Liver (tissue), 9 donors: ENCODE measurements around the gene HCN2. TPM values are rescaled to one million over a fixed set of nuclear protein-coding genes. Genes with fewer than 3 reads are reported as not detected.
A peak's percentile ranks its signal among the peaks of the same experiment; 100 is the strongest.

ENCODE experiments used
- DNase-seq: peaks from one replicate; pipeline ENCODE4 v3.0.0-alpha.2; 2017; ENCODE audit warnings: low spot score
- H3K27ac ChIP-seq, 2 donors: one replicate each; pipeline ENCODE4 v1.7.0; 2013; ENCODE audit warnings: inconsistent platforms in 2 of 2, low read length in 2 of 2, control low read depth in 1 of 2, low read depth in 1 of 2, mild to moderate bottlenecking in 1 of 2
- H3K27me3 ChIP-seq, 4 donors: one replicate each; pipeline versions ENCODE4 v1.6.1 to v1.7.0; 2013; ENCODE audit warnings: low read length in 3 of 4, inconsistent platforms in 1 of 4, mild to moderate bottlenecking in 1 of 4, moderate library complexity in 1 of 4; ENCODE audit not compliant: control insufficient read depth in 4 of 4, insufficient read depth in 4 of 4
- H3K36me3 ChIP-seq, 4 donors: one replicate each; pipeline versions ENCODE4 v1.6.1 to v1.7.0; 2013; ENCODE audit warnings: low read length in 3 of 4, mild to moderate bottlenecking in 3 of 4, low read depth in 1 of 4, moderate library complexity in 1 of 4; ENCODE audit not compliant: control insufficient read depth in 4 of 4, insufficient read depth in 3 of 4
- H3K4me1 ChIP-seq, 4 donors: one replicate each; pipeline versions ENCODE4 v1.6.1 to v1.7.0; 2013; ENCODE audit warnings: low read length in 3 of 4, mild to moderate bottlenecking in 3 of 4, moderate library complexity in 1 of 4; ENCODE audit not compliant: control insufficient read depth in 4 of 4, insufficient read depth in 4 of 4
- H3K4me3 ChIP-seq, 3 donors: one replicate each; pipeline versions ENCODE4 v1.6.1 to v1.7.0; 2013; ENCODE audit warnings: low read length in 3 of 3, control low read depth in 1 of 3, low read depth in 1 of 3, mild to moderate bottlenecking in 1 of 3
- H3K9ac ChIP-seq, 2 donors: one replicate each; pipeline ENCODE4 v1.7.0; 2013; ENCODE audit warnings: low read length in 2 of 2, mild to moderate bottlenecking in 2 of 2, moderate library complexity in 2 of 2, control low read depth in 1 of 2, low read depth in 1 of 2
- H3K9me3 ChIP-seq, 4 donors: one replicate each; pipeline versions ENCODE4 v1.6.1 to v1.7.0; 2013; ENCODE audit warnings: low read length in 3 of 4; ENCODE audit not compliant: control insufficient read depth in 4 of 4
- CTCF ChIP-seq: fragments of 150-350 bp; IDR thresholded peaks from 2 replicates; pipeline ENCODE4 v1.5.1; 2017; ENCODE audit warnings: improper control_type of control experiment, low read depth, low read length; ENCODE audit not compliant: missing input control
- EGR1 ChIP-seq, 2 donors: IDR thresholded peaks; 2 replicates each; pipeline ENCODE4 v1.6.1; 2016 to 2018; ENCODE audit warnings: antibody characterized with exemption in 2 of 2, low read depth in 2 of 2
- FOXA1 ChIP-seq: IDR thresholded peaks from 2 replicates; pipeline ENCODE4 v1.6.1; 2016; ENCODE audit warnings: antibody characterized with exemption
- FOXA2 ChIP-seq: IDR thresholded peaks from 2 replicates; pipeline ENCODE4 v1.6.1; 2016; ENCODE audit warnings: antibody characterized with exemption
- GABPA ChIP-seq, 2 donors: IDR thresholded peaks in 1 of 2; conservative IDR thresholded peaks in 1 of 2; 2 replicates each; pipeline ENCODE4 v1.6.1; 2016; ENCODE audit warnings: antibody characterized with exemption in 2 of 2, mild to moderate bottlenecking in 1 of 2, moderate library complexity in 1 of 2
- HNF4A ChIP-seq, 2 donors: conservative IDR thresholded peaks; 2 replicates each; pipeline ENCODE4 v1.6.1; 2016; ENCODE audit warnings: antibody characterized with exemption in 2 of 2, mild to moderate bottlenecking in 2 of 2
- HNF4G ChIP-seq: IDR thresholded peaks from 2 replicates; pipeline ENCODE4 v1.6.1; 2016; ENCODE audit warnings: antibody characterized with exemption
- JUND ChIP-seq, 2 donors: IDR thresholded peaks; 2 replicates each; pipeline ENCODE4 v1.6.1; 2016; ENCODE audit warnings: antibody characterized with exemption in 2 of 2
- MAX ChIP-seq: IDR thresholded peaks from 2 replicates; pipeline ENCODE4 v1.6.1; 2016; ENCODE audit warnings: antibody characterized with exemption
- REST ChIP-seq: IDR thresholded peaks from 2 replicates; pipeline ENCODE4 v1.6.1; 2016; ENCODE audit warnings: antibody characterized with exemption, mild to moderate bottlenecking
- RXRA ChIP-seq, 2 donors: IDR thresholded peaks; 2 replicates each; pipeline ENCODE4 v1.6.1; 2017 to 2018; ENCODE audit warnings: antibody characterized with exemption in 2 of 2, mild to moderate bottlenecking in 1 of 2
- SP1 ChIP-seq: IDR thresholded peaks from 2 replicates; pipeline ENCODE4 v1.6.1; 2018; ENCODE audit warnings: antibody characterized with exemption, mild to moderate bottlenecking
- TAF1 ChIP-seq: conservative IDR thresholded peaks from 2 replicates; pipeline ENCODE4 v1.6.1; 2016; ENCODE audit warnings: antibody characterized with exemption, mild to moderate bottlenecking
- YY1 ChIP-seq: IDR thresholded peaks from 2 replicates; pipeline ENCODE4 v1.6.1; 2016; ENCODE audit warnings: antibody characterized with exemption, mild to moderate bottlenecking
- ZBTB33 ChIP-seq: IDR thresholded peaks from 2 replicates; pipeline ENCODE4 v1.6.1; 2016; ENCODE audit warnings: antibody characterized with exemption
- WGBS: extraction: QIAGEN DNeasy Blood & Tissue Kit; methylation state at CpG from one replicate; pipeline ENCODE4 v1.1.7; 2013; 5-methylcytosine and 5-hydroxymethylcytosine counted together
- polyA plus RNA-seq, 2 donors: library from polyadenylated mRNA; stranded (reverse) in 1 of 2; unstranded in 1 of 2; fragments of 200-250 nt in 1 of 2; fragments of >200 nt in 1 of 2; fragmentation: Nextera tagmentation in 1 of 2; extraction: Ambion mirVana in 1 of 2; gene quantifications; one replicate each; pipeline versions ENCODE4 v1.2.1 to v1.2.3, GENCODE V29; 2013 to 2015
- total RNA-seq, 2 donors: library from RNA; depleted of rRNA; stranded (reverse); fragments of >200 nt; gene quantifications; one replicate each; pipeline ENCODE4 v1.2.3, GENCODE V29; 2014
- donor health status: healthy.
- donor health status: healthy.
- donor health status: healthy.
- donor health status: healthy.
- donor health status: healthy.

Gene HCN2
- total and polyA plus RNA-seq, 4 donors, result 0.05 to 0.17 (median 0.13) TPM; not detected in 1

GRCh38 chr19:566403-566802, 23.3 kb upstream of the HCN2 start:
- no peak overlapping the region for H3K4me3 ChIP-seq
- 61% methylated on average over 18 of the region's 19 CpGs for WGBS
- TF ChIP-seq RXRA (IDR thresholded peaks at IDR 0.05), result peak; percentile 5 to 13
- TF ChIP-seq FOXA2, result no peak
- TF ChIP-seq SP1, result peak; percentile 24
- no peak overlapping the region for H3K9ac ChIP-seq
- peak; percentile 68 for DNase-seq
- no peaks in the 10 kb centered on the region for H3K27me3 ChIP-seq
- H3K9me3 ChIP-seq, result no peaks in the 10 kb centered on the region
- peaks cover 0 to 7% (median 4%) of the 10 kb centered on the region in 4 donors for H3K4me1 ChIP-seq
- H3K36me3 ChIP-seq, result no peaks in the 10 kb centered on the region
- peak overlapping the region; percentile 12 to 26 for H3K27ac ChIP-seq

- Histone ChIP-seq H3K36me3 (no peaks in the 10 kb centered on the region), H3K27me3 (no peaks in the 10 kb centered on the region), H3K4me1 (peaks cover 0 to 11% (median 8%) of the 10 kb centered on the region in 4 donors), H3K4me3 (no peak overlapping the region), H3K27ac (peak overlapping the region; percentile 12 to 26), H3K9me3 (no peaks in the 10 kb centered on the region), H3K9ac (no peak overlapping the region)
- DNase-seq, result no peak
- TF ChIP-seq HNF4A (conservative IDR thresholded peaks at IDR 0.05) (no peak), EGR1 (IDR thresholded peaks at IDR 0.05; ENCODE audit: low read depth in 2 of 2) (no peak), JUND (IDR thresholded peaks at IDR 0.05) (no peak), HNF4G (no peak), GABPA (IDR thresholded peaks at IDR 0.05 in 1 of 2, conservative IDR thresholded peaks at IDR 0.05 in 1 of 2) (no peak), FOXA1 (no peak), REST (no peak), TAF1 (no peak), RXRA (IDR thresholded peaks at IDR 0.05) (no peak), ZBTB33 (no peak)
- WGBS, result 76% methylated on average over 16 of the region's 16 CpGs
These were observed 22.8 kb upstream of the HCN2 start for GRCh38 chr19:566844-567243.

- TF ChIP-seq TAF1 (no peak), HNF4A (conservative IDR thresholded peaks at IDR 0.05) (no peak), SP1 (no peak), JUND (IDR thresholded peaks at IDR 0.05) (no peak), MAX (no peak), YY1 (no peak), CTCF (no peak), ZBTB33 (no peak), HNF4G (no peak), FOXA2 (no peak)
- H3K27me3 ChIP-seq, result no peaks in the 10 kb centered on the region
- no peak overlapping the region for H3K4me3 ChIP-seq
- no peak overlapping the region for H3K9ac ChIP-seq
- peaks cover 0 to 11% (median 8%) of the 10 kb centered on the region in 4 donors for H3K4me1 ChIP-seq
- no peaks in the 10 kb centered on the region for H3K36me3 ChIP-seq
- no peaks in the 10 kb centered on the region for H3K9me3 ChIP-seq
- WGBS, result 93% methylated on average over 22 of the region's 22 CpGs
- no peak for DNase-seq
- H3K27ac ChIP-seq, result peak overlapping the region in 1 of 2 donors; percentile 12
These were observed 22.3 kb upstream of the HCN2 start for GRCh38 chr19:567296-567900.
